M059J (cell line): ENCODE results near the gene METTL6. TPM values are rescaled to one million over a fixed set of nuclear protein-coding genes. Genes with fewer than 3 reads are reported as not detected.

Source experiments
- DNase-seq: peaks from one replicate; pipeline ENCODE4 v3.0.0-alpha.2; 2012; ENCODE audit warnings: low read depth
- total RNA-seq: library from RNA; depleted of rRNA; stranded (reverse); fragments of >200 nt; shearing (Covaris generic); gene quantifications from 2 replicates; pipeline ENCODE4 v1.2.3, GENCODE V29; 2014; rRNA removed

Gene METTL6
- total RNA-seq, 1 experiment from 2014 or later, result 21.6 TPM

GRCh38 chr3:15367059-15367458, 60.3 kb downstream of the METTL6 start:
- DNase-seq, result peak; percentile 47

- DNase-seq, result peak; percentile 72
Measured at GRCh38 chr3:15364078-15364477, 63.3 kb downstream of the METTL6 start.

GRCh38 chr3:15361494-15362214, 65.7 kb downstream of the METTL6 start:
- DNase-seq, result peak; percentile 56

- peak; percentile 33 for DNase-seq
Measured at GRCh38 chr3:15360788-15361493, 66.4 kb downstream of the METTL6 start.

Other genes with a start within 250 kb of the METTL6 start
- 13.1 and 21.0 TPM in 2 replicates for gene CAPN7, start 221.3 kb downstream of the METTL6 start, total RNA-seq
- 9.2 and 9.9 TPM in 2 replicates for gene SH3BP5, start 95.0 kb downstream of the METTL6 start, total RNA-seq
- gene EAF1, start 54 bp upstream of the METTL6 start, total RNA-seq, result 19.3 and 32.8 TPM in 2 replicates
- 0.12 and 0.27 TPM in 2 replicates for gene COLQ, start 94.2 kb upstream of the METTL6 start, total RNA-seq
- 19.5 and 23.6 TPM in 2 replicates for gene HACL1, start 174.0 kb upstream of the METTL6 start, total RNA-seq
- gene BTD, start 174.2 kb upstream of the METTL6 start, total RNA-seq, result 24.2 and 34.6 TPM in 2 replicates